Heart left ventricle (tissue), 13 donors: ENCODE results near the gene LRP1B.

Source experiments
- POLR2A ChIP-seq, 2 donors: fragments of 450-650 bp; IDR thresholded peaks; one replicate each; pipeline ENCODE4 v1.6.1; 2017; ENCODE audit warnings: antibody characterized with exemption in 2 of 2, mild to moderate bottlenecking in 2 of 2, moderate library complexity in 2 of 2
- TF ChIP-seq, protein P1 (sequence below), 12 donors: fragments of 200-600 bp; sonication (generic) in 4 of 12; IDR thresholded peaks; one replicate each; pipeline versions ENCODE4 v1.5.0 to v1.8.0; 2018 to 2022; ENCODE audit warnings: antibody characterized with exemption in 12 of 12, mild to moderate bottlenecking in 5 of 12
- donor health status: ischemic (EF 13 %, LVEDD 7.1; RV severe dilation, severe dysfunction).
- donor health status: DM: no; HTN: yes; CAD: no.
- donor health status: DM: no; HTN: no; CAD: no.
- donor health status: ischemic (EF 25% LVEDD 6.9; RV normal size, moderate dysfunction).
- donor health status: ischemic (EF 25% LVEDD 5.7; RV mildly dilated, moderate dysfunction).
- donor health status: ischemic (EF 35%, LVEDD 5.7; RV mildly dilated, moderate dysfunction).
- donor health status: nonischemic (EF 11% LVEDD 7.7; RV severe dilation, severe dysfunction).
- donor health status: DM: yes; HTN: yes; CAD: no.
- donor health status: PGD.
- donor health status: ischemic (EF 29% LVEDD 5.4; RV normal size, mild dysfunction).
- donor health status: nonischemic (EF 23%, LVEDD 6.1; RV moderate dilation, normal function).

DNA sequence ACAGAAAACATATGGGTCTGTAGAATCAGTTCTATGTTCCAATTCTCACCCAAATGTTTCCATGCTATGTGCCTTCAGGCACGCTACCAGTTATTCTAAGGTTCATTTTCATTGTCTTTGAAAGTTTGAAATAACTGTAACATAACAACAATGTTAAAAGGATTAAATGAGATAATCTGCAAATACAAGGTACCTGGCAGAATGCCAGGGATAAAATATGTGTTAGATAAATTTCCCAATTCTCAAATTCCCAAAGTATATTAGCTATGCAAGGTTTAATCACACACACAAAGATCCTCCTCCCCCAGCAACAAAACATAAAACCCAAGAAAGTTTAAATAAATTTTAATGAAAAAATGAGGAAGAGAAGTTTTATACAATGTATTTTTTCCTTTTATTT, 261.2 kb downstream of the LRP1B start:
- TF ChIP-seq, protein P1, sequence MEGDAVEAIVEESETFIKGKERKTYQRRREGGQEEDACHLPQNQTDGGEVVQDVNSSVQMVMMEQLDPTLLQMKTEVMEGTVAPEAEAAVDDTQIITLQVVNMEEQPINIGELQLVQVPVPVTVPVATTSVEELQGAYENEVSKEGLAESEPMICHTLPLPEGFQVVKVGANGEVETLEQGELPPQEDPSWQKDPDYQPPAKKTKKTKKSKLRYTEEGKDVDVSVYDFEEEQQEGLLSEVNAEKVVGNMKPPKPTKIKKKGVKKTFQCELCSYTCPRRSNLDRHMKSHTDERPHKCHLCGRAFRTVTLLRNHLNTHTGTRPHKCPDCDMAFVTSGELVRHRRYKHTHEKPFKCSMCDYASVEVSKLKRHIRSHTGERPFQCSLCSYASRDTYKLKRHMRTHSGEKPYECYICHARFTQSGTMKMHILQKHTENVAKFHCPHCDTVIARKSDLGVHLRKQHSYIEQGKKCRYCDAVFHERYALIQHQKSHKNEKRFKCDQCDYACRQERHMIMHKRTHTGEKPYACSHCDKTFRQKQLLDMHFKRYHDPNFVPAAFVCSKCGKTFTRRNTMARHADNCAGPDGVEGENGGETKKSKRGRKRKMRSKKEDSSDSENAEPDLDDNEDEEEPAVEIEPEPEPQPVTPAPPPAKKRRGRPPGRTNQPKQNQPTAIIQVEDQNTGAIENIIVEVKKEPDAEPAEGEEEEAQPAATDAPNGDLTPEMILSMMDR (IDR thresholded peaks at IDR 0.05) = no peak
- TF ChIP-seq POLR2A (IDR thresholded peaks at IDR 0.05) = no peak
